MM.1S (cell line): ENCODE measurements around the gene SETD1A.

Source experiments
- DNase-seq: peaks from one replicate; pipeline ENCODE4 v3.0.0-alpha.2; 2015
- H2AFZ ChIP-seq: fragments of 300-600 bp; sonication (generic); 2 replicates; pipeline ENCODE4 v1.6.0; 2016; ENCODE audit warnings: antibody characterized with exemption, low read length
- H3F3A ChIP-seq: fragments of 300-600 bp; sonication (generic); 2 replicates; pipeline ENCODE4 v1.6.1; 2016; ENCODE audit warnings: mild to moderate bottlenecking, antibody characterized with exemption, low read length, moderate library complexity, mixed read lengths; ENCODE audit not compliant: insufficient read depth
- H3K27ac ChIP-seq: fragments of 300-600 bp; sonication (generic); 2 replicates; pipeline ENCODE4 v1.5.1; 2016; ENCODE audit warnings: mild to moderate bottlenecking, low read length
- H3K27me3 ChIP-seq: fragments of 300-600 bp; sonication (generic); replicated peaks from 2 replicates; pipeline ENCODE4 v1.6.0; 2016; ENCODE audit warnings: low read length; ENCODE audit not compliant: insufficient read depth
- H3K36me3 ChIP-seq: fragments of 300-600 bp; sonication (generic); replicated peaks from 2 replicates; pipeline ENCODE4 v1.6.1; 2016; ENCODE audit warnings: mild to moderate bottlenecking, low read length, mixed read lengths; ENCODE audit not compliant: insufficient read depth
- H3K4me1 ChIP-seq: fragments of 300-600 bp; sonication (generic); 2 replicates; pipeline ENCODE4 v1.6.1; 2016; ENCODE audit warnings: low read length, mixed read lengths
- H3K4me2 ChIP-seq: fragments of 300-600 bp; sonication (generic); 2 replicates; pipeline ENCODE4 v1.6.0; 2016; ENCODE audit warnings: low read depth, low read length
- H3K4me3 ChIP-seq: fragments of 300-600 bp; sonication (generic); 2 replicates; pipeline ENCODE4 v1.5.1; 2016; ENCODE audit warnings: low read length, mixed read lengths
- H3K79me2 ChIP-seq: fragments of 300-600 bp; sonication (generic); 2 replicates; pipeline ENCODE4 v1.6.1; 2016; ENCODE audit warnings: mixed run types, low read length, mixed read lengths
- H3K9ac ChIP-seq: fragments of 300-600 bp; sonication (generic); 2 replicates; pipeline ENCODE4 v1.6.1; 2016; ENCODE audit warnings: low read length, mixed read lengths
- H3K9me2 ChIP-seq: fragments of 300-600 bp; sonication (generic); replicated peaks from 2 replicates; pipeline ENCODE4 v1.6.1; 2016; ENCODE audit warnings: mild to moderate bottlenecking, low read length, mixed read lengths; ENCODE audit not compliant: insufficient read depth
- H3K9me3 ChIP-seq: fragments of 300-600 bp; sonication (generic); replicated peaks from 2 replicates; pipeline ENCODE4 v1.6.1; 2016; ENCODE audit warnings: mild to moderate bottlenecking, low read length, mixed read lengths; ENCODE audit not compliant: insufficient read depth
- H4K20me1 ChIP-seq: fragments of 300-600 bp; sonication (generic); 2 replicates; pipeline ENCODE4 v1.6.1; 2016; ENCODE audit warnings: mild to moderate bottlenecking, low read length, moderate library complexity, mixed read lengths; ENCODE audit not compliant: insufficient read depth
- CTCF ChIP-seq: fragments of 300-600 bp; sonication (generic); IDR thresholded peaks from 2 replicates; pipeline ENCODE4 v1.5.1; 2016; ENCODE audit warnings: antibody characterized with exemption, low read length, mixed read lengths
- EZH2 ChIP-seq: fragments of 300-600 bp; sonication (generic); optimal IDR thresholded peaks from 2 replicates; pipeline ENCODE3; 2017; ENCODE audit warnings: low read depth, mild to moderate bottlenecking, antibody characterized with exemption, low read length, mixed read lengths
- EZH2phosphoT487 ChIP-seq: fragments of 300-600 bp; sonication (generic); IDR thresholded peaks from 2 replicates; pipeline ENCODE4 v1.6.1; 2018; ENCODE audit warnings: antibody characterized with exemption, low read length

The SETD1A gene

GRCh38 chr16:31002862-31003341 is 45.3 kb downstream of the SETD1A start:
- Histone ChIP-seq H3K36me3 (no peaks in the 10 kb centered on the region), H3K27me3 (peaks cover 96% of the 10 kb centered on the region), H3K4me1 (no peaks in the 10 kb centered on the region), H4K20me1 (no peaks in the 10 kb centered on the region), H3K4me2 (no peak overlapping the region), H3K79me2 (no peaks in the 10 kb centered on the region), H2AFZ (no peak overlapping the region), H3F3A (no peaks in the 10 kb centered on the region), H3K9ac (no peak overlapping the region), H3K9me2 (no peaks in the 10 kb centered on the region), H3K27ac (no peak overlapping the region), H3K4me3 (no peak overlapping the region), H3K9me3 (no peaks in the 10 kb centered on the region)
- no peak for DNase-seq
- TF ChIP-seq CTCF (no peak), EZH2 (no peak)

- Histone ChIP-seq H2AFZ (no peak overlapping the region), H3K9me3 (no peaks in the 10 kb centered on the region), H3K27me3 (peaks cover 93% of the 10 kb centered on the region), H3K4me1 (no peaks in the 10 kb centered on the region), H3K27ac (no peak overlapping the region), H3K9me2 (no peaks in the 10 kb centered on the region), H3K9ac (no peak overlapping the region), H3K36me3 (no peaks in the 10 kb centered on the region), H3K4me2 (no peak overlapping the region), H3F3A (no peaks in the 10 kb centered on the region), H3K79me2 (no peaks in the 10 kb centered on the region), H4K20me1 (no peaks in the 10 kb centered on the region), H3K4me3 (no peak overlapping the region)
- no peak for DNase-seq
- no peak for TF ChIP-seq CTCF
- TF ChIP-seq EZH2: no peak
- no peak for TF ChIP-seq EZH2phosphoT487
Observed at GRCh38 chr16:31003744-31004143, 46.2 kb downstream of the SETD1A start.

- no peak overlapping the region for H3K4me3 ChIP-seq
- DNase-seq: no peak
- H4K20me1 ChIP-seq: no peaks in the 10 kb centered on the region
- H2AFZ ChIP-seq: no peak overlapping the region
- no peak overlapping the region for H3K4me2 ChIP-seq
- no peaks in the 10 kb centered on the region for H3K9me2 ChIP-seq
- no peaks in the 10 kb centered on the region for H3K9me3 ChIP-seq
- no peaks in the 10 kb centered on the region for H3F3A ChIP-seq
- no peak overlapping the region for H3K9ac ChIP-seq
- H3K79me2 ChIP-seq: no peaks in the 10 kb centered on the region
- H3K36me3 ChIP-seq: no peaks in the 10 kb centered on the region
- TF ChIP-seq EZH2phosphoT487 (no peak), EZH2 (no peak), CTCF (no peak)
- H3K27me3 ChIP-seq: peaks cover 93% of the 10 kb centered on the region
- H3K27ac ChIP-seq: no peak overlapping the region
- H3K4me1 ChIP-seq: no peaks in the 10 kb centered on the region
Observed at GRCh38 chr16:31004658-31005057, 47.1 kb downstream of the SETD1A start.
